Nephron (organoid): ENCODE data around the gene ARL5C.

Experiments used
- H3K27ac Mint-ChIP-seq, 3 experiments: 2 replicates each; pipeline ENCODE4 v1.8.0; 2020; ENCODE audit warnings: mixed read lengths in 3 of 3, mild to moderate bottlenecking in 2 of 3, moderate library complexity in 1 of 3
- H3K27me3 Mint-ChIP-seq: 2 replicates; pipeline ENCODE4 v1.8.0; 2021; ENCODE audit warnings: low read depth, mild to moderate bottlenecking, moderate library complexity, mixed read lengths
- H3K36me3 Mint-ChIP-seq: 2 replicates; pipeline ENCODE4 v1.8.0; 2020; ENCODE audit warnings: low read depth, mixed read lengths
- H3K4me1 Mint-ChIP-seq: 2 replicates; pipeline ENCODE4 v1.8.0; 2020; ENCODE audit warnings: mixed read lengths
- H3K4me3 Mint-ChIP-seq, 3 experiments: 2 replicates each; pipeline ENCODE4 v1.8.0; 2020; ENCODE audit warnings: mild to moderate bottlenecking in 3 of 3, mixed read lengths in 3 of 3, moderate library complexity in 2 of 3
- H3K9me3 Mint-ChIP-seq: 2 replicates; pipeline ENCODE4 v1.8.0; 2020; ENCODE audit warnings: mixed read lengths
- CTCF ChIP-seq, 3 experiments: fragments of 200-600 bp; sonication (generic); IDR thresholded peaks; one replicate each; pipeline ENCODE4 v1.5.0; 2021; ENCODE audit warnings: antibody characterized with exemption in 3 of 3; ENCODE audit not compliant: unreplicated experiment in 3 of 3

The ARL5C gene

GRCh38 chr17:39165841-39166349 is at the start of gene ARL5C:
Gene ARL5C (minus strand): TSS chr17:39166161. CDS start chr17:39165760, 401 bp downstream.
- peak within 1 kb of the TSS in 2 of 3 experiments; percentile 2 to 9 for H3K27ac Mint-ChIP-seq
- H3K4me1 Mint-ChIP-seq: peaks cover 19% of the 10 kb centered on the region
- peak within 1 kb of the TSS; percentile 84 to 88 (median 87) for H3K4me3 Mint-ChIP-seq
- peaks cover 46% of the 10 kb centered on the region for H3K27me3 Mint-ChIP-seq
- no peaks in the 10 kb centered on the region for H3K9me3 Mint-ChIP-seq
- TF ChIP-seq CTCF (IDR thresholded peaks at IDR 0.05; ENCODE audit: unreplicated experiment in 3 of 3): no peak
- no peaks in the 10 kb centered on the region for H3K36me3 Mint-ChIP-seq

- H3K27ac Mint-ChIP-seq: no peak overlapping the region
- no peak overlapping the region for H3K4me3 Mint-ChIP-seq
- peaks cover 7% of the 10 kb centered on the region for H3K36me3 Mint-ChIP-seq
- H3K27me3 Mint-ChIP-seq: peaks cover 47% of the 10 kb centered on the region
- H3K4me1 Mint-ChIP-seq: peaks cover 5% of the 10 kb centered on the region
- H3K9me3 Mint-ChIP-seq: no peaks in the 10 kb centered on the region
- no peak for TF ChIP-seq CTCF (IDR thresholded peaks at IDR 0.05; ENCODE audit: unreplicated experiment in 3 of 3)
Measured at GRCh38 chr17:39213852-39214251, 47.9 kb upstream of the ARL5C start.

- H3K9me3 Mint-ChIP-seq: no peaks in the 10 kb centered on the region
- H3K4me1 Mint-ChIP-seq: peaks cover 8% of the 10 kb centered on the region
- no peak overlapping the region for H3K4me3 Mint-ChIP-seq
- peaks cover 7% of the 10 kb centered on the region for H3K36me3 Mint-ChIP-seq
- no peak for TF ChIP-seq CTCF (IDR thresholded peaks at IDR 0.05; ENCODE audit: unreplicated experiment in 3 of 3)
- H3K27ac Mint-ChIP-seq: no peak overlapping the region
- H3K27me3 Mint-ChIP-seq: peaks cover 43% of the 10 kb centered on the region
Measured at GRCh38 chr17:39212841-39213480, 47.0 kb upstream of the ARL5C start.

GRCh38 chr17:39212195-39212810 is 46.3 kb upstream of the ARL5C start:
- TF ChIP-seq CTCF (IDR thresholded peaks at IDR 0.05; ENCODE audit: unreplicated experiment in 3 of 3): no peak

GRCh38 chr17:39210093-39210434 is 44.1 kb upstream of the ARL5C start:
- Mint-ChIP-seq H3K4me3 (peak overlapping the region in 2 of 3 experiments; percentile 45 to 54), H3K9me3 (no peaks in the 10 kb centered on the region), H3K36me3 (peaks cover 1% of the 10 kb centered on the region), H3K27ac (no peak overlapping the region), H3K27me3 (peaks cover 29% of the 10 kb centered on the region), H3K4me1 (peaks cover 19% of the 10 kb centered on the region)
- no peak for TF ChIP-seq CTCF (IDR thresholded peaks at IDR 0.05; ENCODE audit: unreplicated experiment in 3 of 3)

More at GRCh38 chr17:39212195-39212810, 46.3 kb upstream of the ARL5C start:
- Mint-ChIP-seq H3K36me3 (peaks cover 7% of the 10 kb centered on the region), H3K9me3 (no peaks in the 10 kb centered on the region), H3K4me3 (no peak overlapping the region), H3K4me1 (peaks cover 9% of the 10 kb centered on the region), H3K27me3 (peaks cover 39% of the 10 kb centered on the region), H3K27ac (no peak overlapping the region)
